AG04450 (cell line): ENCODE data around the gene UBE2I. TPM values are rescaled to one million over a fixed set of nuclear protein-coding genes. Genes with fewer than 3 reads are reported as not detected.

Source experiments
- CTCF ChIA-PET: fragments of 300-600, 350-600 bp; formaldehyde crosslinking; extraction: SDS; loops from one replicate; lab custom pipeline; 2022; ENCODE audit warnings: antibody characterized with exemption, inconsistent platforms; lab: Charles Lee
- POLR2A ChIA-PET: fragments of 350-600 bp; formaldehyde crosslinking; extraction: SDS; loops from one replicate; lab custom pipeline; 2021; ENCODE audit warnings: antibody characterized with exemption, inconsistent platforms; lab: Yijun Ruan, JAX
- DNase-seq: peaks from one replicate; pipeline ENCODE4 v3.0.0-alpha.2; 2011; ENCODE audit warnings: low read depth, low spot score
- H3K27ac ChIP-seq: one replicate; pipeline ENCODE4 v1.5.1; 2012; ENCODE audit warnings: low read depth, low read length, control low read depth
- H3K27me3 ChIP-seq: one replicate; pipeline ENCODE4 v1.6.0; 2012; ENCODE audit warnings: low read length; ENCODE audit not compliant: control insufficient read depth, insufficient read depth
- H3K4me3 ChIP-seq: 2 replicates; pipeline ENCODE4 v1.5.1; 2011; ENCODE audit warnings: mild to moderate bottlenecking, low read depth, low read length, control low read depth
- H3K9me3 ChIP-seq: 2 replicates; pipeline ENCODE4 v1.5.1; 2012; ENCODE audit warnings: low read length; ENCODE audit not compliant: control insufficient read depth, insufficient read depth
- CTCF ChIP-seq: IDR thresholded peaks from 2 replicates; pipeline ENCODE4 v1.5.1; 2011; ENCODE audit warnings: low read depth, low read length, control low read depth, inconsistent platforms
- polyA plus RNA-seq: library from polyadenylated mRNA; depleted of rRNA; stranded (reverse); fragments of >200 nt; gene quantifications from 2 replicates; pipeline ENCODE4 v1.2.3, GENCODE V29; 2011

Gene UBE2I
- polyA plus RNA-seq, 1 experiment: 165 TPM

DNA sequence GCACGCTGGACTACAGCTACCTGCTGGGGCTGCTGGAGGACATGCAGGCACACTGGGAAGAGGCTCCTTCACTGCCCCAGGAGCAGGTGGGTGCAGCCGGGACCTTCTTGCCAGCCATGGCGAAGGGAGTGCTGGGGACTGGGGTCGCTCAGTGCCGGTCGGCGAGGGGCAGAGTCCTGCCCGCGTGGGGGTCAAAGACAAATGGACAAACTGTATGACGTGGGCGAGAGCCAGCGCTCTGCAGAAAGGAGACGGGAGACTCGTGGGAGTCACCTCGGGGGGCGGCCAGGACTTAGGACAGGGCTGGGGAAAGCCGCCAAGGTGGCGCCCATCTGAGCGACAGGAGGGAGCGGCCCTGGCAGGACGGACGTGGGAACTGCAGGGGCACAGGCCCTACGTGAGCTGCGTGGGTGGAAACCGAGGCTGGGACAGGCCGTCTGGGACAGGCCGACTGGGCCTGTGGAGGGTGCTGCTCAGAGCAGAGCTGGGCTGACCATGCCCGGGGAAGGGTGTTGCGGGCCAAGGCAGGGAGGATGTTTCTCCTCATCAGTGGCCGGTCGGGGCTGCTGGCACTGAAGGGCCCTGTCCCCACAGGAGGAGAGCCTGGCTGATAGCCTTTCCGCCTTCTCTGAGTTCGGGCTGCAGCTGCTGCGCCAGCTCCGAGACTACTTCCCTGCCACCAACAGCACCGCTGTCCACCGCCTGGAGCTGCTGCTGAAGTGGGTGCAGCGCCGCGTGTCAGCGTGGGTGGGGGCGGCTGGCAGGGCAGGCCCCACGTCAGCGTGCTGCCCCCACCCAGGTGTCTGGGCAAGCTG is 34.2 kb downstream of the UBE2I start:
- CTCF ChIA-PET: interaction anchor here (0.5 to 0.6 kb wide), 2 partner anchors 10 to 13 kb away, joined by 3 to 6 read pairs; no protein-coding TSS in a partner anchor
- POLR2A ChIA-PET: interaction anchor here (0.6 to 0.7 kb wide), 2 partner anchors 20 to 607 kb away, joined by 3 read pairs; no protein-coding TSS in a partner anchor
- Histone ChIP-seq H3K4me3 (0 out of 2 replicates have a peak overlapping the region, but pooled peaks have one; percentile 10), H3K27ac (no peak overlapping the region), H3K27me3 (no peaks in the 10 kb centered on the region), H3K9me3 (no peaks in the 10 kb centered on the region; the same call in 1 of the 2 replicates)
- DNase-seq: no peak
- TF ChIP-seq CTCF: no peak

- DNase-seq: no peak
- H3K27me3 ChIP-seq: no peaks in the 10 kb centered on the region
- POLR2A ChIA-PET: no interaction called here
- CTCF ChIA-PET: interaction anchor here (0.5 to 0.6 kb wide), 2 partner anchors 9 to 14 kb away, joined by 3 to 6 read pairs; no protein-coding TSS in a partner anchor
- TF ChIP-seq CTCF: no peak
- H3K9me3 ChIP-seq: no peaks in the 10 kb centered on the region; the same call in 1 of the 2 replicates
- no peak overlapping the region for H3K4me3 ChIP-seq
- H3K27ac ChIP-seq: no peak overlapping the region
These were observed 35.1 kb downstream of the UBE2I start for GRCh38 chr16:1344499-1344898.

- ChIA-PET POLR2A (no interaction called here), CTCF (no interaction called here)
- DNase-seq: no peak
These were observed 35.7 kb downstream of the UBE2I start for GRCh38 chr16:1345087-1345486.

DNA sequence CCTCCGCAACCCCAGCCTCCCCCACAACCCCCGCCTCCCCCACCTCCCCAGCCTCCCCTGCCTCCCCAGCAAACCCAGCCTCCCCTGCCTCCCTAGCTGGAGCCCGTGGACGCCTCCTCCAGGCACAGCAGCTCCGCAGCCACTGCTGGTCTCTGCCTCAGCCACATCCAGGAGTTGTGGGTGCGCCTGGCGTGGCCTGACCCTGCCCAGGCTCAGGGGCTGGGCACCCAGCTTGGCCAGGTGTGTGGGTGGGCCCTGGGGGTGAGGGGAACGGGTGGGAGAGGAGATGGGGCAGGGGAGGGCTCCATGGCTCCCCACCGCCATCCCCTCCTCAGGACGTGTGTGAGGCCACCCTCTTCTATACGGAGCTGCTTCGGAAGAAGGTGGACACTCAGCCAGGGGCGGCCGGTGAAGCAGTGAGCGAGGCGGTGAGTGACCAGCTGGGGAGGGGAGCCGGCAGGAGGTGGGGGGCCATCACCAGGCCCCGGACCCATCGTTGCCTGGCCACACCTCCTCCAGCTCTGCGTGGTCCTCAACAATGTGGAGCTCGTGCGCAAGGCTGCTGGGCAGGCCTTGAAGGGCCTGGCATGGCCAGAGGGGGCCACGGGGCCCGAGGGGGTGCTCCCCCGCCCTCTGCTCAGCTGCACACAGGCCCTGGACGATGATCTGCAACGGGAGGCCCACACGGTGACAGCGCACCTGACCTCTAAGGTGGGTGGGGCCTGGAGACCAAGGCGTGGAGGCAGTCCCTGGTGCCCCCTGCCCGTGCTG is 36.4 kb downstream of the UBE2I start:
- CTCF ChIA-PET: no interaction called here
- Histone ChIP-seq H3K27me3 (no peaks in the 10 kb centered on the region), H3K27ac (no peak overlapping the region), H3K4me3 (no peak overlapping the region), H3K9me3 (no peaks in the 10 kb centered on the region; the same call in 1 of the 2 replicates)
- POLR2A ChIA-PET: no interaction called here
- no peak for DNase-seq
- no peak for TF ChIP-seq CTCF

More at GRCh38 chr16:1345087-1345486, 35.7 kb downstream of the UBE2I start:
- Histone ChIP-seq H3K27ac (no peak overlapping the region), H3K27me3 (no peaks in the 10 kb centered on the region), H3K9me3 (no peaks in the 10 kb centered on the region; the same call in 1 of the 2 replicates), H3K4me3 (no peak overlapping the region)
- no peak for TF ChIP-seq CTCF
